PC-3 (cell line): ENCODE data around the gene FAM168A. TPM values are rescaled to one million over a fixed set of nuclear protein-coding genes. Genes with fewer than 3 reads are reported as not detected.

Source experiments
- ATAC-seq: fragments of 200-7000 bp; cut with Tn5 transposase; 2 replicates; pipeline ENCODE4 v1.9.1; 2020; ENCODE audit warnings: mild to moderate bottlenecking, moderate library complexity
- BruUV-seq: library from RNA; stranded (reverse); fragments of 400-500 nt; replicated peaks from 2 replicates; lab custom pipeline; 2021; lab: Mats Ljungman, UMichigan
- CTCF ChIA-PET: fragments of 300-600 bp; sonication (Branson Sonifier 250); formaldehyde crosslinking; loops from one replicate; lab custom pipeline; 2022; ENCODE audit warnings: antibody characterized with exemption; lab: Charles Lee
- POLR2A ChIA-PET: fragments of 300-600 bp; sonication (Branson Sonifier 250); formaldehyde crosslinking; loops from one replicate; lab custom pipeline; 2022; ENCODE audit warnings: antibody characterized with exemption; ENCODE audit not compliant: unreplicated experiment; lab: Charles Lee
- DNase-seq: peaks from one replicate; pipeline ENCODE4 v3.0.0-alpha.2; 2015
- H2AFZ ChIP-seq: fragments of 300-600 bp; sonication (generic); 2 replicates; pipeline ENCODE4 v1.6.0; 2016; ENCODE audit warnings: antibody characterized with exemption, low read length
- H3F3A ChIP-seq: fragments of 300-600 bp; sonication (generic); one replicate; pipeline ENCODE4 v1.6.0; 2017; ENCODE audit warnings: antibody characterized with exemption, low read length, control low read depth, mild to moderate bottlenecking; ENCODE audit not compliant: unreplicated experiment
- H3K27ac ChIP-seq: fragments of 300-600 bp; sonication (generic); 2 replicates; pipeline ENCODE4 v1.5.1; 2016; ENCODE audit warnings: mild to moderate bottlenecking, low read length
- H3K27me3 ChIP-seq: fragments of 300-600 bp; sonication (generic); 2 replicates; pipeline ENCODE4 v1.6.1; 2016; ENCODE audit warnings: low read length, mixed read lengths
- H3K36me3 ChIP-seq: fragments of 300-600 bp; sonication (generic); 2 replicates; pipeline ENCODE4 v1.6.1; 2016; ENCODE audit warnings: low read depth, mixed run types, low read length, mixed read lengths
- H3K4me1 ChIP-seq: fragments of 300-600 bp; sonication (generic); 2 replicates; pipeline ENCODE4 v1.5.1; 2016; ENCODE audit warnings: low read length; ENCODE audit not compliant: insufficient read depth
- H3K4me2 ChIP-seq: fragments of 300-600 bp; sonication (generic); 2 replicates; pipeline ENCODE4 v1.6.0; 2016; ENCODE audit warnings: low read length
- H3K4me3 ChIP-seq: fragments of 300-600 bp; sonication (generic); 2 replicates; pipeline ENCODE4 v1.5.1; 2016; ENCODE audit warnings: mild to moderate bottlenecking, low read length, mixed read lengths
- H3K79me2 ChIP-seq: fragments of 300-600 bp; sonication (generic); 2 replicates; pipeline ENCODE4 v1.6.1; 2017; ENCODE audit warnings: low read length, mixed read lengths
- H3K9ac ChIP-seq: fragments of 300-600 bp; sonication (generic); 2 replicates; pipeline ENCODE4 v1.6.0; 2016; ENCODE audit warnings: mild to moderate bottlenecking, low read length
- H3K9me2 ChIP-seq: fragments of 300-600 bp; sonication (generic); replicated peaks from 2 replicates; pipeline ENCODE4 v1.6.1; 2016; ENCODE audit warnings: mixed run types, low read length, mixed read lengths
- H3K9me3 ChIP-seq: fragments of 300-600 bp; sonication (generic); 2 replicates; pipeline ENCODE4 v1.6.1; 2016; ENCODE audit warnings: low read length, mixed read lengths
- H4K20me1 ChIP-seq: fragments of 300-600 bp; sonication (generic); 2 replicates; pipeline ENCODE4 v1.6.1; 2016; ENCODE audit warnings: low read length, mixed read lengths
- CTCF ChIP-seq: fragments of 300-600 bp; sonication (generic); conservative IDR thresholded peaks from 2 replicates; pipeline ENCODE4 v1.5.1; 2017; ENCODE audit warnings: antibody characterized with exemption, low read depth, mild to moderate bottlenecking, low read length
- EZH2 ChIP-seq: fragments of 300-600 bp; sonication (generic); IDR thresholded peaks from one replicate; pipeline ENCODE4 v1.6.1; 2017; ENCODE audit warnings: antibody characterized with exemption, mild to moderate bottlenecking, low read length; ENCODE audit not compliant: unreplicated experiment
- EZH2phosphoT487 ChIP-seq: fragments of 300-600 bp; sonication (generic); IDR thresholded peaks from 2 replicates; pipeline ENCODE4 v1.6.1; 2018; ENCODE audit warnings: mild to moderate bottlenecking, antibody characterized with exemption, low read length, borderline replicate concordance
- intact Hi-C: fragments of 100-400 bp; cut with micrococcal nuclease; formaldehyde crosslinking; loops from 2 replicates; pipeline ENCODE4 v1.9.0; 2023
- total RNA-seq: library from RNA; depleted of rRNA; stranded (reverse); fragments of >200 nt; gene quantifications from 2 replicates; pipeline ENCODE4 v1.2.3, GENCODE V29; 2014

The FAM168A gene
- total RNA-seq, 1 experiment from 2014 or later, result 24.5 TPM

DNA sequence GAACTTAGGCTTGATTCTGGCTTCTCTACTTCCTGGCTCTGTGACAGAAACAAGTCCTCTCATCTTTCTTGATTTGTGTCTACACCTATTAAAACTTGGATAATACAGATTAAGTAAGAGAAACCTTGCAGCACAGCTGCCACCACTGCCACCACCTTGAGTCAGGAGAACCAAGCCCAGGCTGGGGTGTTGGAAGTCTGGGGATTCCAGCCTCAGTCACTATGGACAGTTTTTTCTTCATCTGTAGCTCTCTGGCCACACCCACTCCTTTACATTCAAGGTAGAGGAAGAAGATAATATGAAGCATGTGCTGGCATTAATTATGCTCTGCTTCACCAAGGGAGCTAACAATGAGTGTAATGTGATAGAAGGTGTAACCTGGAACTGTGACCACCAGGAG lies 146.0 kb downstream of the FAM168A start:
- no peaks in the 10 kb centered on the region for H3K27me3 ChIP-seq
- no peak overlapping the region for H2AFZ ChIP-seq
- no peaks in the 10 kb centered on the region for H4K20me1 ChIP-seq
- ChIA-PET CTCF (no interaction called here), POLR2A (no interaction called here)
- no peak overlapping the region for H3K27ac ChIP-seq
- ATAC-seq, result no peak
- no peaks in the 10 kb centered on the region for H3K4me1 ChIP-seq
- intact Hi-C loops, result no loop called here
- H3K9me3 ChIP-seq, result no peaks in the 10 kb centered on the region
- H3K4me2 ChIP-seq, result no peak overlapping the region
- no peak for TF ChIP-seq EZH2phosphoT487
- TF ChIP-seq EZH2, result no peak
- TF ChIP-seq CTCF, result no peak
- H3K79me2 ChIP-seq, result no peaks in the 10 kb centered on the region
- no peaks in the 10 kb centered on the region for H3K9me2 ChIP-seq
- H3F3A ChIP-seq, result no peaks in the 10 kb centered on the region
- H3K36me3 ChIP-seq, result peaks cover 6% of the 10 kb centered on the region; the same call in 1 of the 2 replicates
- H3K4me3 ChIP-seq, result no peak overlapping the region
- BruUV-seq, result no TSS peak
- DNase-seq, result no peak
- no peak overlapping the region for H3K9ac ChIP-seq

- CTCF ChIA-PET, result no interaction called here
- TF ChIP-seq EZH2, result no peak
- no peak for TF ChIP-seq CTCF
- no peak for TF ChIP-seq EZH2phosphoT487
- Histone ChIP-seq H3K9me2 (no peaks in the 10 kb centered on the region), H2AFZ (no peak overlapping the region), H3K4me3 (no peak overlapping the region), H3F3A (no peaks in the 10 kb centered on the region), H3K9me3 (no peaks in the 10 kb centered on the region), H3K9ac (no peak overlapping the region), H3K4me2 (no peak overlapping the region), H3K79me2 (no peaks in the 10 kb centered on the region), H3K36me3 (no peaks in the 10 kb centered on the region), H4K20me1 (no peaks in the 10 kb centered on the region), H3K27me3 (no peaks in the 10 kb centered on the region), H3K4me1 (no peaks in the 10 kb centered on the region), H3K27ac (no peak overlapping the region)
- BruUV-seq, result no TSS peak
- POLR2A ChIA-PET, result no interaction called here
- intact Hi-C loops, result no loop called here
- DNase-seq, result no peak
- ATAC-seq, result no peak
These were observed 151.1 kb downstream of the FAM168A start for GRCh38 chr11:73446766-73447165.

DNA sequence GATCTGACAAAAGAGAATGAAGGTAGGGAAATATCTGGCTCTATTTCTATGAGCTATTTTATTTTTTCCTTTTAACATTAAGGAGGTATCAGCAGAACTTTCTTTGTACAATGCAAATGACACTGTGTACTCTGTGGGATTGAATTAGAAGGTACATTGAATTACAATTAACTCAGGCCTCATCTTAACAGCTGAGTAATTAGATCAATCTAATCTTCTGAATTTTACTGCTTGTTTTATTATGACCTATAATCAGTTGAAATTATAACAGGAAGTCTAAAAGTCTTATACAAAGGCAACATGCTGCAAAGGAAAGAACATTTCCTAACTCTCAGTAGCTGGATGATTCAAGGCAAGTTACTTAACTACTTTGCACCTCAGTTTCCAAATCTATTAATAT lies 151.9 kb downstream of the FAM168A start:
- no peaks in the 10 kb centered on the region for H3K27me3 ChIP-seq
- H4K20me1 ChIP-seq, result no peaks in the 10 kb centered on the region
- BruUV-seq, result no TSS peak
- ATAC-seq, result no peak
- H3K4me3 ChIP-seq, result no peak overlapping the region
- no peak overlapping the region for H3K4me2 ChIP-seq
- H3K36me3 ChIP-seq, result no peaks in the 10 kb centered on the region
- H3K27ac ChIP-seq, result no peak overlapping the region
- TF ChIP-seq EZH2, result no peak
- no peak for TF ChIP-seq CTCF
- no peak for TF ChIP-seq EZH2phosphoT487
- intact Hi-C loops, result no loop called here
- no peaks in the 10 kb centered on the region for H3K9me3 ChIP-seq
- no peaks in the 10 kb centered on the region for H3K9me2 ChIP-seq
- H3F3A ChIP-seq, result no peaks in the 10 kb centered on the region
- POLR2A ChIA-PET, result no interaction called here
- no peaks in the 10 kb centered on the region for H3K4me1 ChIP-seq
- H3K79me2 ChIP-seq, result no peaks in the 10 kb centered on the region
- H2AFZ ChIP-seq, result no peak overlapping the region
- DNase-seq, result no peak
- no peak overlapping the region for H3K9ac ChIP-seq
- CTCF ChIA-PET, result no interaction called here
